ENCODE results near the gene APPL2. TPM values are rescaled to one million over a fixed set of nuclear protein-coding genes. Genes with fewer than 3 reads are reported as not detected.

APPL2 gene
- total RNA-seq, result 100 to 1,000 TPM in 3 of 4 donors, 10 to 100 TPM in 1; 81.4 to 410 (median 151) TPM

- H3K9me3 ChIP-seq, result no peaks in the 10 kb centered on the region
- peak within 1 kb of the TSS; percentile 95 to 98 (median 96) for H3K27ac ChIP-seq
- TF ChIP-seq POLR2AphosphoS5 (IDR thresholded peaks at IDR 0.05) (peak in 2 of 3 donors; percentile 81 to 87), POLR2A (IDR thresholded peaks at IDR 0.05) (peak; percentile 77), EP300 (IDR thresholded peaks at IDR 0.05; ENCODE audit: low read depth) (peak; percentile 18), CTCF (IDR thresholded peaks at IDR 0.05) (peak in 4 of 5 experiments; percentile 32 to 52 (median 40))
- H3K36me3 ChIP-seq, result no peaks in the 10 kb centered on the region
- peak within 1 kb of the TSS; percentile 91 to 98 (median 96) for H3K4me3 ChIP-seq
- intact Hi-C loops (cut with DNase I; ENCODE audit: low total_unique reads), result no loop called here
- 0% methylated on average over 13 to 17 of the region's 80 CpGs for WGBS, 2 donors (ENCODE audit: low coverage in 1 of 2)
- peaks cover 24 to 57% (median 34%) of the 10 kb centered on the region in 4 donors for H3K4me1 ChIP-seq
- in situ Hi-C loops (cut with MboI; ENCODE audit: low pct_ligation_motif_present in 1 of 4, low pct_unique_long_range_greater_than_20kb in 1 of 4, low sequenced_read_pairs in 3 of 4), result no loop called here
- peak; percentile 92 for DNase-seq
- H3K27me3 ChIP-seq, result no peaks in the 10 kb centered on the region
Observed at GRCh38 chr12:105235732-105236476, at the start of gene APPL2. APPL2 (minus strand) TSS chr12:105236174; CDS start chr12:105236012, 162 bp downstream.

DNA sequence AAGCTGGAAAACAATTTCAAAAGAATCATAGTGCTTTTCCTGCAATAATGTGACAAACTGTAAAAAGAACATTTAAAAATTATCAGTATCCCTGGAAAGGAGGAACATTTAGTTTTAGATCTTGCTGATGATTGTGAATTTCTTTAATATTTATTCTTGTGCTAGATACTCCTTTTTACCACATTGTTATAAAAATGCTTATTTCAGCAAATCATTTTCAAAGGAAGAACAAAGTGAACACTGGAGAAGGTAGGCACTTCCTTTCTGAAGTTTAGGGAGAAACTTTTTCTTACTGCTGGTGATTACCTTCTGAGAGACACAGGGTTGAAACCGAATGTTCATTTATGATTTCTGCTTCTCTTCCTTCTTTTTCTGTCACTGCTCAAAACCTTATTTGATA, 49.4 kb upstream of the APPL2 start:
- Histone ChIP-seq H3K4me1 (peaks cover 0 to 14% (median 6%) of the 10 kb centered on the region in 4 donors), H3K27me3 (peaks cover 4% of the 10 kb centered on the region), H3K4me3 (no peak overlapping the region), H3K36me3 (no peaks in the 10 kb centered on the region), H3K27ac (no peak overlapping the region), H3K9me3 (no peaks in the 10 kb centered on the region)
- TF ChIP-seq EP300 (IDR thresholded peaks at IDR 0.05; ENCODE audit: low read depth) (no peak), POLR2A (IDR thresholded peaks at IDR 0.05) (no peak), CTCF (IDR thresholded peaks at IDR 0.05) (no peak), POLR2AphosphoS5 (IDR thresholded peaks at IDR 0.05) (no peak)
- 79 to 91% methylated on average over 1 of the region's 1 CpG for WGBS, 2 donors (ENCODE audit: low coverage in 1 of 2)
- in situ Hi-C loops (cut with MboI; ENCODE audit: low pct_ligation_motif_present in 1 of 4, low pct_unique_long_range_greater_than_20kb in 1 of 4, low sequenced_read_pairs in 3 of 4) (loop anchor here in 1 of 4 donors (10.0 kb wide), 1 partner anchor 99 kb away; no protein-coding TSS in a partner anchor), intact Hi-C loops (cut with DNase I; ENCODE audit: low total_unique reads) (no loop called here)
- no peak for DNase-seq

- in situ Hi-C loops (cut with MboI; ENCODE audit: low pct_ligation_motif_present in 1 of 4, low pct_unique_long_range_greater_than_20kb in 1 of 4, low sequenced_read_pairs in 3 of 4), result loop anchor here in 1 of 4 donors (10.0 kb wide), 1 partner anchor 103 kb away; no protein-coding TSS in a partner anchor
- Histone ChIP-seq H3K27me3 (no peaks in the 10 kb centered on the region), H3K4me1 (peaks cover 0 to 14% (median 6%) of the 10 kb centered on the region in 4 donors), H3K4me3 (no peak overlapping the region), H3K27ac (peak overlapping the region in 1 of 4 donors; percentile 24), H3K36me3 (no peaks in the 10 kb centered on the region), H3K9me3 (no peaks in the 10 kb centered on the region)
- WGBS, 2 donors (ENCODE audit: low coverage in 1 of 2), result 92% methylated on average over 1 of the region's 1 CpG; no CpG with 5 or more reads in 1 of the 2 donors
- TF ChIP-seq POLR2AphosphoS5 (IDR thresholded peaks at IDR 0.05), result no peak
- TF ChIP-seq CTCF (IDR thresholded peaks at IDR 0.05), result peak in 3 of 5 experiments; percentile 14 to 48 (median 36)
- no peak for TF ChIP-seq EP300 (IDR thresholded peaks at IDR 0.05; ENCODE audit: low read depth)
- TF ChIP-seq POLR2A (IDR thresholded peaks at IDR 0.05), result no peak
- DNase-seq, result no peak
- intact Hi-C loops (cut with DNase I; ENCODE audit: low total_unique reads), result no loop called here
Observed at GRCh38 chr12:105281694-105282049, 45.7 kb upstream of the APPL2 start.

DNA sequence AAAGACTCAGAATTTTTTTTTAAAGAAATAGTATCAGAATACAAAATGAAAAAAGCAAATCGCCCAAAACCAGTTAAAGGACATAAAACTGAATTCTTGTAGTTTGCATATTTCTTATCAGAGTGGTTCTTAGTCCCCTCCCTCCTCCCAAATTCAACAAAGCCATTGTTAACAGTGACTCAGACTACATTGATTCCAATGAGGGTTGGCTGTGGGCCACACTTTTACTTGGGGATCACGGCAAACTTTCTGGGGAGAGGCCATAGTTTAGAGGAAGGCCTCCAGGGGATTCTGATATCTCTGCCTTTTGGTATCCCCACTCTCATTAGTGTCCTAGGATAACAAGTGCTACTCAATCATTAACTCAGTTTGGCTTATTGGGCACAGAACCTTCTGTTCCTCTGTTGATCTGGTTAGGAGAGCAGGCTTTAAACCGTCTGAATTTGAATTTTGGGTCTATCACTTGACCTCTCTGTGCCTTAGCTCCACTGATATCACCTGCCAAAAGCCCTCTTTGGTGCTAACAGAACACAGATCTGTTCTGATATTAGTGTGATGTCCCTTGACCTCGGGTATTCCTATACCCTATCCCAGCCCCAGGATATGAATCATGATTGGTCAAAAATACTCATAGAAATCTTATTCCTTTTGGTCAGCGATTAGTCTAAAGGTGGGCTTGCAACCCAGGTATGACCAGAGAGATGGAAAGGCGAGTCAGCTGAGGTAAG, 45.2 kb upstream of the APPL2 start:
- in situ Hi-C loops (cut with MboI; ENCODE audit: low pct_ligation_motif_present in 1 of 4, low pct_unique_long_range_greater_than_20kb in 1 of 4, low sequenced_read_pairs in 3 of 4), result loop anchor here in 1 of 4 donors (10.0 kb wide), 1 partner anchor 104 kb away; no protein-coding TSS in a partner anchor
- no peaks in the 10 kb centered on the region for H3K27me3 ChIP-seq
- TF ChIP-seq POLR2AphosphoS5 (IDR thresholded peaks at IDR 0.05) (no peak), CTCF (IDR thresholded peaks at IDR 0.05) (no peak), POLR2A (IDR thresholded peaks at IDR 0.05) (no peak), EP300 (IDR thresholded peaks at IDR 0.05; ENCODE audit: low read depth) (no peak)

More for the DNA sequence above, 45.2 kb upstream of the APPL2 start:
- Histone ChIP-seq H3K4me3 (no peak overlapping the region), H3K9me3 (no peaks in the 10 kb centered on the region), H3K36me3 (no peaks in the 10 kb centered on the region), H3K27ac (peak overlapping the region in 1 of 4 donors; percentile 24), H3K4me1 (peaks cover 0 to 14% (median 6%) of the 10 kb centered on the region in 4 donors)
- whole genome bisulfite sequencing, 2 donors (ENCODE audit: low coverage in 1 of 2), result 48 to 69% methylated on average over 2 to 6 of the region's 6 CpGs
- no peak for DNase-seq
- intact Hi-C loops (cut with DNase I; ENCODE audit: low total_unique reads), result no loop called here

All from transverse colon (tissue), 4 donors.